ENCODE data around the gene FJX1.
A peak's percentile ranks its signal among the peaks of the same experiment; 100 is the strongest.

FJX1 gene, protein sequence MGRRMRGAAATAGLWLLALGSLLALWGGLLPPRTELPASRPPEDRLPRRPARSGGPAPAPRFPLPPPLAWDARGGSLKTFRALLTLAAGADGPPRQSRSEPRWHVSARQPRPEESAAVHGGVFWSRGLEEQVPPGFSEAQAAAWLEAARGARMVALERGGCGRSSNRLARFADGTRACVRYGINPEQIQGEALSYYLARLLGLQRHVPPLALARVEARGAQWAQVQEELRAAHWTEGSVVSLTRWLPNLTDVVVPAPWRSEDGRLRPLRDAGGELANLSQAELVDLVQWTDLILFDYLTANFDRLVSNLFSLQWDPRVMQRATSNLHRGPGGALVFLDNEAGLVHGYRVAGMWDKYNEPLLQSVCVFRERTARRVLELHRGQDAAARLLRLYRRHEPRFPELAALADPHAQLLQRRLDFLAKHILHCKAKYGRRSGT

DNA sequence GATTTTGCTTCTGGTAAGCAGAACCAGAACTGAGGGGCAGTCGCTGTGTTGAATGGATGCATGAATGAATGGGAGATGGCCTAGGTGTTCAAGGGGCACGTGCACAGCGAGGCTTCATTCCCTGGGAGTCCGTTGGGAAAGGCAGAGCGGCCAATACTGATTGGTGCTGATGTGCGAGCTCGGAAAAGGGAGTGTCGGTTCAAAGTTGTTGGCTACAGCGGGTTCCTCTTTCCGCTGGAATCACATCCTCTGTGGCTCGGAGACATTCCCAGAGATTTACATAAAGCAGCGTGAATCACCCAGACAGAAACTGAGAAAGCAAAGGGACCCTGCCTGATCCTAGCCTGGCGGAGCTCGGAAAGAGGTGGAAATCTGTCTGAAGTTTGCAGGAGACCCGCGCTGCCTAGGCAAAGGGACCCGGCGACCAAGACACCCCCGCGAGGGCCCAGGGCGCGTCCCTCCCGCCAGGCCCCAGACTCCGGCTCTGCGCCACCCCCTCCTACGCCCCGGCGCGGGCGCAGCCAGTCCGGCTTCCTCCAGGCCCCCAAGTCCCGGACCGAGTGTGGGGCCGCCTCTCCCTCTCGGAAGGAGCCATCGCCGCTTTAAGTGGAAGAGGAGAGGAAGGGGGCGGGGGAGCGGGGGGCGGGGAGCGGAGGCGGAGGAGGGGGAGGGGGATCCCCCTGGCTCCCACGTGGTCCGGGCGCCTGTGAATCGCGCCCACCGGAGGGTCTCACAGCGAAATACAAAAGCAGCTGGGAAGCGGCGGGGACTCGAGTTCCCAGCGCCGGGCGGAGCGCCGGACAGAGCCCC is at the start of gene FJX1:
FJX1 (plus strand) TSS at position 774 of the 810 bp plus-strand sequence. CDS start 177 bp downstream, outside the sequence.
- DNase-seq = peak; percentile 62

DNA sequence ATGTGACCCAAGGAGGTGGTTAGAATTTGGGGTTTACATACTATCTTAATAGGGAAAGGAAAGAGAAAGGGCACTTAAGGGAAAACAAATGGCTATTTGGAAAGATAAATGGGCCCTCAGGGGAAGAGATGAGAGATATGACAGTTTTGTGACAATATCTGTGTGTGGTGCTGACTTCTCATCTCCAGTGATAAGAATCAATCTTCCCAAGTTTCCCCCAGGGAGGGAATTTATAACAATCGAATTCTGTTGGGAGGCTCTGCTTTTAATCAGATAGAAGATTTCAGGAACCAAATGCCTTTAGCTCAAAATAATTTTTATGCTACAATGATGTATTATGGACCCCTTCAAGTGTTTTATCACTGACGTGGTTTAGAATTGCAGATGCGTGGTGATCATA is 46.6 kb upstream of the FJX1 start:
- DNase-seq = no peak

DNA sequence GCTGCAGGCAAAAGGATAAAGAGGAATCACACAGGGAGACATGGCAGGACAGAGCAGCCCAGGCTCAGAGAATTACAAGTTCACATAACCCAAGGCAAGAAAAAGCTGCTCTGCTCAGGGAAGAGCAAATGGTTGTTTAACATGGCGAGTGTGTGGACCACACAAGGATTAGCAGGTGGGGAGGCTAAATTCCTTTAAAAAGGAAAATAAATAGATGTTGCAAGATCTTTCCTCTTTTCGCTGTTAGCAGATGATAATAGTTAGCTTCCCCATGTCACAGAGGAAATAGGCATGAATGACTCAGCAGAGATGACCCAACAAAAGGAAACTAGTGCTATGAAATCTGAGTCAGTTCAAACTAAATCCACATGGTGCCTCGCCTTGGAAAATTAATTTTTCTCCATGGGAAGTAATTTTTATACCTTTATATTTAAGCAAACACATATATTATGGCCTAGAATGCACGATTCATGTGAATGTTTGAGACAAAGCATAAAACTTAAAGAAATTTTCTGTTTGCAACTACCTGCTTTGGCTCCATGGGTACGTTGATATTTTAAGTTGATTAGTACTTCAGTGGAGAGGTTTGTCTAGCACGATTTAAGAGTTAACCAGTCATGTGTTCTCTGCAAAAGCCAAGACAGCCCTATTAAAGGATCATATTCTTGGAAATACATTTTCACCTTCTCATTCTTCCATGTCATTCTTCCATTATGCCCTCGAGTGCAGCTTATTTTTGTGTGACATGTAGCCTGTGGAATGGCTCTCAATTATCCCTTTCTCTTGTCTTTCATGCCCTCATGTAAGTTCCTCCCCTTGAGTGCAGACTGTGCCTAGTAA is 38.5 kb upstream of the FJX1 start:
- no peak for DNase-seq

DNA sequence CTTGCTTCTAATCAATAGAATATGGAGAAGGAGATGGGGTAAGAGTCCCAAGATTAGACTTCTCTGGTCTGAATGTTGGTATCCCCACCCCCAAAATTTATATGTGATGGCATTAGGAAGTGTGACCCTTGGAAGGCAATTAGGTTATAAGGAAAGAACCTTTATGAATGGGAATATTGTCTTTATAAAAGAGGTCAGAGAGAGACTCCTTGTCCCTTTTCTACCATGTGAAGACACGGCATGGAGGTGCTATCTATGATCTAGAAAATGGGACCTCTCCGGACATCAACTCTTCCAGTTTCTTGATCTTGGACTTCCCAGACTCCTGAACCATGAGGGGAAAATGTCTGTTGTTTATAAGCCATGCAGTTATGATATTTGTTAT is 37.9 kb upstream of the FJX1 start:
- DNase-seq = no peak

DNA sequence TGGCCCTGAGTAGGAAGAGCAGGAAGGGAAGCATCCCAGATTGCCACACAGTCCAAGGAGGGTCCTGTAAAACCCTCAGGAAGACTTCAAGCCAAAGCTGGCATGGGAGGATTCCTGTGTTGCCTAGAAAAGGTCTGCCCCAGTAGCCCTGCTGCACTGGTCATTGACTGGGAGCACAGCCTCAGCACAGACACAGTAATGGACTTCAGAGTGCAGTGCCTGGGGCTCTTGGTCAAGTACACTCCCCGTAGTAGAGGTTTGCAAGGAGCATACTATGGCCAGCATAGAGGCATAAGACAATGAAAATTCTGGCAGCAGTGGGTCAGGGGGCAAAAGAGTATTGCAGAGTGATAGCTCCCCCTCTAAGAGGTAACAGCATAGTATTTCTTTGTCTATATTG is 36.2 kb upstream of the FJX1 start:
- DNase-seq = no peak

DNA sequence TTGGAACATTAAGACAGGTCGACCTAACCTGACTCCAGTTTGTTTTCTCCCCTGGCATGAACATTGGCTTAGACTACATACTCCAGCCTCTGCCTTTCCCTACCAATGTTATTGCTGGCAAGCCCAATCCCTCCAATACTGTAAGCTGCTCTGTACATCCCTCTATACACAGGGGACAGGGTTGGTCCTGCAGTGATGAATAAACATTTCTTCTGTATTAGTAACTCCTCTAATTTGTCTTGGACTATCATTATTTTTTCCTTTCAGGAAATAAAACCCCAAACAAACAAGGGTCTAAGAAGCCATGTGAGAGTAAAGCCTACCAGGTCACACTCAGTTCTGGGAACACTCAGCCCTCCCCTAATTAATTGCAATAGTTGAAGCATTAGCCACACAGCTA is 35.1 kb upstream of the FJX1 start:
- DNase-seq = no peak

DNA sequence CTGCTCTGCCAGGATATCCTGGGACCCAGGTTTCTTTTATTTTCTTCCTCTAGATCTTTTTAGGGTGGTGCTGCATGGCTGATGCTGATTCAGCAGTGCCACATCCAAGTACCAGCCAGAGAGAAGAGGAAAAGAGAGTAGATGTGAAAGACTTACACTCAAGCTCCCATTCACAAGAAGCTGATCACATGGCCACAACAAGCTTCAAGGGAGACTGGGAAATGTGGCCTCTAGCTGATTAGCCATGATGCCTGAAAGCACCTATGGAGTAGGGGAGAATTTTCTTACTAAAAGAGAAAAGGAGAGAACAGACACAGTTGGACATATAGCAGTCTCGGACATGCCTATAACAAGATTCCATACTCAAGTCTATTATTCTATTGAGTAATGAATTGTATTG is 34.4 kb upstream of the FJX1 start:
- DNase-seq = no peak

DNA sequence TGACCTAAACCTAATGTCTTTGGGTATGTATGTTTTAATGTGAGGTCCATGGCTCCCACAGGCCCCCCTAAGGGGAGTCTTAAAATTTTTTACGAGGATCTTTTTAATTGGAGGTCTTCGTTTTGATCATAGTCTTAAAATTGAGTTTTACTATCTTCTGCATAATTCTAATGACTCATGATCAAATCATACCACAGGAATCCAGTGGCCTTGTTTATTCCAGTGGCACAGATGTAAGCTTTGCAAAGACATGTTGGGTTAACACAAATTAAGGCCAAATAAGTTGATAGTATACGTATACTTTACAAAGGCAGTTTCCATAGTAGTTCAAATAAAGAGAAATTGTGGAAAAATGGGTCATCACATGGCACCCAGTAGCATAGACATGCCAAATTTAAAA is 33.9 kb upstream of the FJX1 start:
- no peak for DNase-seq

DNA sequence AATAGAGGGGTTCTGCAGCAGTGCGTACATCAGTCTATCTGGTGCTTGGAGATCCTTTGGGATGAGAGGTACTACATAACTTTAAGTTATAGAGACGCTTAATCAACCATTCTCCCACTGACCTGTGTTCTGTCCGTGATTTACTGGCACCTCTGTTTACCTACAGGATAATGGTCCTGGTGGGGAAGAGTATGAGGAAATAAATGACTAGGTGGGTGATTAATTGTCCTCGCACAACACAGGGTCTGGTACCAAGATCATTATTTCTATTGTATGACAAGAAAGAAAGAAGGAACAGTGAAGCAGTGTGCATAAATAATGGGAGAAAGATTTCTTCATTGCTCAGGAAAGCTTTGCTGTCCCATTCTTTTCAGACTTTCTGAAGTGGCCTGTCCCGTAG is 32.8 kb upstream of the FJX1 start:
- no peak for DNase-seq

DNA sequence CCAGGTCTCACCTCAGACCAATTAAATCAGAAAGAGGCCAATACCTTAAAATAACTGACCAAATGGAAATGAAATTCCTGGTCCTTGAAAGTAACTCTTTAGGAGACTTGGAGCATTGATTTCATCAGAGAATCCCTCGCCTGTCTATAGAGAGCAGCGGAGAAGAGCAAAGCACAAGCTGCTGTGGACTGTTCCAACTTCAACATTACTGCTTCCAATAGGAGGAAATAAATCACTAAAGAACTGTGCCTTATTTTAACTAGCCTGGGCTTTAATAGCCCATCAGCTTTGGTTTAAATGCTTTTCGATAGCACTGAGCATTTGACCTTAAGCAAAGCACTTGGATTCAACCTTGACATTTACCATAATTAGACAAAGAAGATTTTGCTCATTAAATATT is 32.0 kb upstream of the FJX1 start:
- no peak for DNase-seq

DNA sequence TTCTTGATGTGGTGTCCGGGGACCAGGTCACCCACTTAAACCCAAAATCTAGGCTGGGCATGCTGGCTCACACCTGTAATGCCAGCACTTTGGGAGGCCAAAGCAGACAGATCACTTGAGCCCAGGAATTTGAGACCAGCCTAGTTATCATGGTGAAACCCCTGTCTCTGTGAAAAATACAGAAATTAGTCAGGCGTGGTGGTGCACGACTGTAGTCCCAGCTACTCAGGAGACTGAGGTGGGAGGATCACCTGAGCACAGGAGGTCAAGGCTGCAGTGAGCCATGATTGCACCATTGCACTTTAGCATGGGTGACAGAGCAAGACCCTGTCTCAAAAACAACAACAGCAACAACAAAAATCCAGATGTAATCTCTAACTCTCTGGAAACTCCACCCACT is 30.3 kb upstream of the FJX1 start:
- DNase-seq = no peak

DNA sequence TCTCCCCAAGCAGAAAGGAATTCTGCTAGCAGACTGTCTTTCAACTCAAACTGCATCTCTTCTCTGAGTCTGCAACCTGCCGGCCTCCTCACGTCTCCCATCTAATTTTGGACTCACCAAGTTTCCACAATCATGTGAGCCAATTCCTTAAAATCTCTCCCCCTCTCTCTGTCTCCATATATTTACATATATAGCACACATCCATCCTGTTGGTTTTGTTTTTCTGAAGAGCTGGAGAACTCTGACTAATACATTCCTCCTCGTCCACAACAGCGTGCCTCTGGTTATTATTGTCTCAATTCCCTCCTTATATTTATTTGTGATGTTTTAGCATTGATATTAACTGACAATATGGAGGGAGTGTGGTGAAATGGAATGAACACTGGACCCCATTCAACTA is 29.6 kb upstream of the FJX1 start:
- DNase-seq = no peak

DNA sequence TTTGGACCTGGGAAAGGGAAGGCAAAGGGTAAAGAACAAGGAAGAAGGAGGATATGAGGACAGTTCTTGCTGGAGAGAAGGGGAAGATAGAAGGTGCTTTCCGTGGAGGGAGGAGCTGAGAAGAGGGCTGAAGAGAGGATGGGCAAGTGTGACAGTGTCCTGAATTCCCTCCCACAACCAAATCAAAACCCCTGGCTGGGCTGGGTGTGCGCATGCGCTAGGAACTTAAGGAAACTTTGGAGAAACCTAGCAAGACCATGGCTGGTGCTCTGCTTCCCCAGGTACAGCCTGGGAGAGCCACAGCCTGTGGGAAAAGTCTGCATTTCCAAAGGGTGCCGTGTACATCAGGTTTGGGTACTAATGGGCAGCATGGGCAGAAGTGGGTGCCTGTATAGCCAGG is 29.0 kb upstream of the FJX1 start:
- no peak for DNase-seq

DNA sequence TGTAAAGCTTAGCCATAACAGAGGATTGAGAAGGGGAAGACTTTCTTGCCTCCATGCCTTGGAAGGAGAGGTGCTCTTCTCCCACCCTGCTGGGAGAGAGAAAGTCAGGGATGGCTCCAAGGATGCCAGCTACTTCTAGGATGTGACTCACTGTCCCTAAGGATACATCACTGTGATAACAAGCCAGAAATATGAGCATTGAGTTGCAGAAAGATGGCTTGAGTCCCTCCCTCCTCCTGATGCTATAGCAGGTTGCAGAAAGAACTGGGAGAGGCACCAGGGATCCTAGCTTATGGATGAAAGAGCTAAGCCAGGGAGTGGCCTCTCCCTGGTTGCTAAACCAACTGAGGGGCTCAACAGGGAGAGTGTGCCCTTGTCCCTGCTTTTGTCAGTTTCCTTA is 27.8 kb upstream of the FJX1 start:
- no peak for DNase-seq

DNA sequence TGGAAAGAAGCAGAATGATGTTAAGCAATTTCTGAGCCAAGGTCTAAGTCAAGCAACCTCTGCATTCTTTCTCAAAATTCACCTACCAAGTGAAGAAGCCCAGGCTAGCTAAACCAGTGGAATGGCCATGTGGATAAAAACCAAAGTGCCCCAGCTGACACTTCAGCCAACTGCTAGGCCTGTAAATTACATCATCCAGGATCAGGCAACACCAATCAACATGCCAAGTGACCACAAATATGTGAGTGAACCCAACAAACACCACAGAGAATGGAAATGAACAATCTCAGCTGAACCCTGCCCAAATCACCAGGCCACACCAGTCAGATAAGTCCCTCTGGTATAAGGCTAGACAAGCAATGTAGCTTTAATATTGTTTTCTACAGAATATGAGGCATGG is 25.1 kb upstream of the FJX1 start:
- DNase-seq = no peak

DNA sequence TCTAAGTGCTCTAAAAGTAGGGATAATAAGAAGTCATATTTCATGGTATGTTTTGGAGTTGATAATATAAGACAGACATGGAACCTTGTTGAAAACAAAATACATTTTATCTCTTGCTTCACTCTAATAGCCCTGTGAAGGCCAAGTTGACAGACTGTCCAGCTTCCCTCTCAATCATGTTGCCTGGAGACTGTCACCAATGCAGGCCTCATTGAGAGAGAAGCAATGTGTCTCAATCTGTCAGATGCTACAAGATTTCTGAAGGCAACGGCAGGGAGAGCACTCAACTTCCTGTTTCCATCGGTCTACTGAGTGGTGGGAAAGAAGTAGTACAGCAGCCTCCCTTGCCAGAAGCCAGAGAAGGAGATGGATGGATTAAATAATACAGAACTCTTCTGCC is 23.6 kb upstream of the FJX1 start:
- no peak for DNase-seq

DNA sequence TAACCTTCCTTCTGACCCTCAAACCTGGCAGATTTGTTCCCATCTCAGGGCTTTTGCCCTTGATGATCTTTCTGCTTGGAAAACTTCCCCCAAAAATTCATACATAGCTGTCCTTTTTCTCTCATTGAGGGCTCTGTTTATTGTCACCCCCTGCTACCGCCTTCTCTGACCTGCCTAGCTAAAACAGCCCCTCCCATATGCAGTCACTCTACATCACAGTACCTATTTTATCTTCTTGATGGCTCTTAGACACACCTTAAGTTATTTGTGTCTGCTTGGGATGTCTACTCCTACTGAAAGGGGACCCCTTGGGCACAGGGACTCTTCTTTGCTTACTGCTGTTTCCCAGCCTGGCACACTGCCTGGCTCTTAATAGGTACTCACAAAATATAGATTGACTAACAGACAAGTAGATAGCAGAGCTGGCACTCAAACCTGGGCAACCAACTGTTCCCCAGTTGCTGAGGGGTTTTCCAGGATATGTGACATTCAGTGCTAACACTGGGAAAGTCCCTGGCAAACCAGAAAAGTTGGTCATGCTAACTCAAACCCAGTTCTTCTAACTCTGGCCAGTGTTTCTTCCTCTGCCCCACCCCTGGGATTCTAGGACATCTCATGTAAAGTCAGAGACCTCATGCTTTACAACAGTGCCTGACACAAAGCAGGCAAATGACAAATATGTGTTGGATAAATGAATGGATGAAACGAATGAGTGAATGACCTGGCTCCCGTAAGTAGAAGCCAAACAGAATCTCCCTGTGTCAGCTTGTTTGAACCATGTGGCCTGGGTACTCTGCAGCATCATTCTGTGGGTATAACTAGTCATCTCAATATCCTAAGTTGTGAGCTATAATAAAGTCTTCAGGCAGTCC is 19.8 kb upstream of the FJX1 start:
- DNase-seq = no peak

DNA sequence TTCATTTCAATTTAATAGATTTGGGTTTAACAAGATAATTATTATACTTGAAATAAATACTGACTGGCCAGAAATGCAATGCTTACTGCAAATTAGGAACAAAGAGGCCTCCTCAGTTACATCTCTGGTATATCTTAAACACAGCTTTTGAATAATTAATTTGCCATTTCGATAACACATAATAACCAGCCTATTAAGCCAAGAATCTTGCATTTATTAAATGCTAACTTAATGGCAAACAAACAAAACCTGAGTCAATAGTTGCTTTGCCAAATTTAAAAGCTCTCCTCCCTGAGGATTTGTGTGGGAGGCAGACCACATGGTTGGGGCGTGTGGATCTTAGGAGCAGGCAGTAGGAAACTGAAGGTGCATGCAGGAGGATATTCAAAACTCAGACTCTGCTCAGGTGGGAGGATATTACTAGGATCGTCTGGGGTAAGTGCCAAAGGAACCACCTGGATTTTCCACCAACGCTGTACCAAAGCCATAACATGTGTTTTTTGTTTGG is 17.9 kb upstream of the FJX1 start:
- DNase-seq = no peak

DNA sequence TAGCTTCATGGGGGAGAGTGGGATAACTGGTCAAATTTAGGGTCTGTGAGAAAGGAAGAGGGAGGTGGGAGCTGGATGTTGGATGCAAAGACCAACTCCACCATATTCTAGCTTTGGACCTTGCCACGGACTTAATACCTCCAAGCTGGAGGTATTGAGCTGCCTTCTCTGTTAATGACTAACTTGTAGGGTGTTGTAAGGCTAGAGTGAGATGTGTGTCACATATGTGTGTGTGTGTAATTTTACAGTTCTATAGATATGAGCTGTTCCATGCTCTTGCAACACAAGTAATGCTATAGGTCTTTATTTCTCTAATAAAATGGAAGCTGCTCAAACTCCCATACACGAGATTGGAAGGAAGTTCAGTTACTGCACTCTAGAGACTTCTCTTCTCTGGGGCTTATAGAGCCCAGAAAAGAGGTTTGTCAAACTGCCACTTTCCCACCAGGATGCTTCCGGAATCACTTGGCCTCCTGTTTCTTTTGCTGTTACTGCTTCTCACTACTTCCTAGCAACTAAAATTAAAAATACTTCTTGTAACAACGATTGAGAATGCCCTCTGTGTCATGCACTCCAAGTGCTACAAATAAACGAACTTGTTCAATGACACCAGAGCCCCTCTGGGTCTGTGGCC is 16.0 kb upstream of the FJX1 start:
- no peak for DNase-seq

DNA sequence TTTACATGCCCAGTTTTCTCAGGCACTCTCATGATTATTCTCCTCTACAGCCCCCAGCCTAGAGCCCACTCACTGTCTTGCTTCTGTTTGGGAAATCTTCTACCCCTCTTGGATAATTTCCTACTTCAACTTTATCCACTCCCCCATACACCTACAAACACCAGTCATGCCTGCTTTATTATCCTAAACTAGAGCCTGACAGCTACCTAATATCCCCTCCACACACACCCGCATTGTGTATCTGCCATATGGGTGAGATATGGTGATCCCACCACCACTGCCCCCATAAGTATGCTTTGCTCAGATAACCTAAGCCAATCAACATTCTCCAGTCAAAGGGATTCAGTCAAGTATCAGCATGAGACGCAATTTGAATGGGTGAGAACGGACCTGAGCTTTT is 15.3 kb upstream of the FJX1 start:
- no peak for DNase-seq

DNA sequence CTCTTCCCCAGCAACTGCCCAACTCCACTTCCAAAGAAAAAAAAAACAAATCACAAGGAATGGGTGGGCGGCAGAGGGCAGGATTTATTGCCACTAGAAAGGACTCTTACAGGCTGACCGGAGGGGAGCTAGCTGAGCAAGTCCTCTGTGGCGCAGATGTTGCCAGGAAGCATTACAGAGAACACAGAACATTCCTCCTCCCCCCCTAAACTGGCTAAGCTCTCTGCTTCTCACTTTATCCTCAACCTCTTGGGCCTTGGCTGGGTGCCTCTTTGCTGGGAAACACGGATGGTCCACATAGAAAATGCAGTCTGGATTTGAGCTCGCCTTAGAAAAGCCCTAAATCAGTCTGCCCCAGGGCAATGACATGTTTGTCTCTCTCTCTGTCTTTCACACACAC is 12.6 kb upstream of the FJX1 start:
- DNase-seq = no peak

DNA sequence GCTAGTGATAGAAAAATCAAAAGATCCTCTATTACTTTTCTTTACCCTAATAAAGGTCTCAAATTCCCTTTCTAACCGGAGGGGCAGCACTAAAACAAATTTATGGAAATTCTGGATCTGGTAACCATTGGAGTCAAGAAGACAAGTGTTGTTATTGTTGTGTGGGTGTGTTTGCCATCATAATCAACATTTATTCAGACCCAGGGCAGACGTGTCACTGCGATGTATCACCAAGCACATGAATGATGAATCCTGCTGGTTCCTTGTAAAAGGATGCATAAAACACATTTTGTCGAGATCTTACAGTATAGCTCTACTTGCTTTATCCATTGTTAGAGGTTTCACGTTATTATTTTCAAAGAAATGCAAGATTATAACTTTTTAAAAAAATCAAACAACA is 12.1 kb upstream of the FJX1 start:
- no peak for DNase-seq

Data from activated CD8-positive, alpha-beta memory T cell treated with anti-CD3 and anti-CD28 coated beads, Interleukin-2, amount 50 U/mL, for 48 hours (primary cell).